Measurements from ENCODE around the gene PCDHAC1.

The PCDHAC1 gene

DNA sequence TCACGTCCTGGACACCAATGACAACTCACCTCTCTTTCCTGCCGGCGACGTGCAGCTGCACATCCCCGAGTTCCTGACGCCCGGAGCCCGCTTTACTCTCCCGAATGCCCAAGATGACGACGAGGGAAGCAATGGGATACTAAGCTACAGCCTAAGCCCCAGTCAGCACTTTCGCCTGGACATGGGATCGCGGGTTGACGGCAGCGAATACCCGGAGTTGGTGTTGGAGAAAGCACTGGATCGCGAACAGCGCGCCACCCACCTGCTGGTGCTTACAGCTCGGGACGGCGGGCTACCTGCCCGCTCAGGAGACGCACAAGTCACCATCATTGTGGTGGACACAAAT, 1.1 kb downstream of the PCDHAC1 start:
- Histone ChIP-seq H3K36me3 (ENCODE audit: control insufficient read depth, insufficient read depth, low read length) (no peaks in the 10 kb centered on the region), H3K4me3 (replicated peaks; ENCODE audit: low read depth, low read length) (no peak overlapping the region), H3K27me3 (replicated peaks; ENCODE audit: control insufficient read depth, insufficient read depth, low read length) (no peaks in the 10 kb centered on the region)
- TF ChIP-seq, protein P1, sequence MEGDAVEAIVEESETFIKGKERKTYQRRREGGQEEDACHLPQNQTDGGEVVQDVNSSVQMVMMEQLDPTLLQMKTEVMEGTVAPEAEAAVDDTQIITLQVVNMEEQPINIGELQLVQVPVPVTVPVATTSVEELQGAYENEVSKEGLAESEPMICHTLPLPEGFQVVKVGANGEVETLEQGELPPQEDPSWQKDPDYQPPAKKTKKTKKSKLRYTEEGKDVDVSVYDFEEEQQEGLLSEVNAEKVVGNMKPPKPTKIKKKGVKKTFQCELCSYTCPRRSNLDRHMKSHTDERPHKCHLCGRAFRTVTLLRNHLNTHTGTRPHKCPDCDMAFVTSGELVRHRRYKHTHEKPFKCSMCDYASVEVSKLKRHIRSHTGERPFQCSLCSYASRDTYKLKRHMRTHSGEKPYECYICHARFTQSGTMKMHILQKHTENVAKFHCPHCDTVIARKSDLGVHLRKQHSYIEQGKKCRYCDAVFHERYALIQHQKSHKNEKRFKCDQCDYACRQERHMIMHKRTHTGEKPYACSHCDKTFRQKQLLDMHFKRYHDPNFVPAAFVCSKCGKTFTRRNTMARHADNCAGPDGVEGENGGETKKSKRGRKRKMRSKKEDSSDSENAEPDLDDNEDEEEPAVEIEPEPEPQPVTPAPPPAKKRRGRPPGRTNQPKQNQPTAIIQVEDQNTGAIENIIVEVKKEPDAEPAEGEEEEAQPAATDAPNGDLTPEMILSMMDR (IDR thresholded peaks at IDR 0.05; ENCODE audit: insufficient read depth, low read length, poor library complexity, severe bottlenecking), result no peak
- no peak for DNase-seq (ENCODE audit: extremely low read depth, insufficient read length)

DNA sequence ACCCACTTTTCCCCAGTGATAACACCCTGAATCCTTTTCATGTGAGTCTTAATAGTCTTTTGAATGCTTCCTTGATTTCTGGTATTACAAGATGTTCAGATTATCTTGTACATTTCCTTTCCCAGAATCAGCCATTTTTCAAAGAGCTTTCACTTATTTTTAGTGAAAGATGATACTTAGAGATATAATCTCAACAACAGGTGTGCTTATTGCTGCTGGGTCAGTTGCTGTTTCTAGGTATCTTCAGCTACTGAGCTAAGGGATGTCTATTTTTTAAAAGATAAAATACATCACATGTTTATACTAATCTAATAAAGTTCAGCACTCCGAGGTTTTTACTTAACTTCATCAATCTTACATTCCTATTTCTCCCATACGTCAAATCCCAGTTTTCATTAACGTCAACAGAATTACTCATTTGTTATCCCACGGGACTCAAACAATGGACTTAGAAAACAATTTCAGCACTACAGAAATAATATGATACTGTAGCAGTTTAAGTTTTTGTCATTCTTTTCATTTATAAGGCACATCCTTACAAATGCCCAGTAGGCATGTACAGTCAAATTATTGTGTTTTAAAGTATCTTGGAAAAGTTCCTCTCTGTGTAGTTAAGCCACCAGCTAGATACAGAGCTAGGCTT, 9.0 kb downstream of the PCDHAC1 start:
- TF ChIP-seq, protein P1 (IDR thresholded peaks at IDR 0.05; ENCODE audit: insufficient read depth, low read length, poor library complexity, severe bottlenecking), result no peak
- Histone ChIP-seq H3K4me3 (replicated peaks; ENCODE audit: low read depth, low read length) (no peak overlapping the region), H3K36me3 (ENCODE audit: control insufficient read depth, insufficient read depth, low read length) (no peaks in the 10 kb centered on the region), H3K27me3 (replicated peaks; ENCODE audit: control insufficient read depth, insufficient read depth, low read length) (no peaks in the 10 kb centered on the region)
- no peak for DNase-seq (ENCODE audit: extremely low read depth, insufficient read length)

DNA sequence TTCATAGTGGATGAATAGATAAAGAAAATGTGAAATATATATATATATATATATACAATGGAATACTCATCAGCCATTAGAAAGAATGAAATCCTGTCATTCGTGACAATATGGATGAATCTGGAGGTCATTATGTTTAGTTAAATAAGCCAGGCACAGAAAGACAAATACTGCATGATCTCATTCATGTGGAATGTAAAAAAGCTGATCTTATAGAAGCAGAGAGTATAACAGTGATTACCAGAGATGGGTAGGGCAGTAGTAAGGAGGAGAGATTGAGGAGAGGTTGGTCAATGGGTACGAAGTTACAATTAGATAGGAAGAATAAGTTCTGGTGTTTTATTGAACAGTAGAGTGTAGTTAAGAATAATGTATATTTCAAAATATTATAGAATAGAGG, 20.5 kb downstream of the PCDHAC1 start:
- TF ChIP-seq, protein P1 (IDR thresholded peaks at IDR 0.05; ENCODE audit: insufficient read depth, low read length, poor library complexity, severe bottlenecking), result no peak
- H3K4me3 ChIP-seq (replicated peaks; ENCODE audit: low read depth, low read length), result no peak overlapping the region
- no peak for DNase-seq (ENCODE audit: extremely low read depth, insufficient read length)
- no peaks in the 10 kb centered on the region for H3K27me3 ChIP-seq (replicated peaks; ENCODE audit: control insufficient read depth, insufficient read depth, low read length)
- H3K36me3 ChIP-seq (ENCODE audit: control insufficient read depth, insufficient read depth, low read length), result no peaks in the 10 kb centered on the region

DNA sequence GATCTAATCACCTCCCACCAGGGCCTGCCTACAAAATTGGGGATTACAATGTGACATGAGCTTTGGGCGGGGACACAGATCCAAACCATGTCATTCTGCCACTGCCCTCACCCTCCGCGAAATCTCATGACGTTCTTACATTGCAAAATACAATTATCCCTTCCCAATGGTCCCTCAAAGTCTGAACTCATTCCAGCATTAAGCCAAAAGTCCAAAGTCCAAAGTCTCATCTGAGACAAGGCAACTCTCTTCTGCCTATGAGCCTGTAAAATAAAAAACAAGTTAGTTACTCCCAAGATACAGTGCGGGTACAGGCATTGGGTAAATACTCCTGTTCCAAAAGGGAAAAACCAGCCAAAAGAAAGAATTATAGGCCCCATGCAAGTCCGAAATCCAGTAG, 25.5 kb downstream of the PCDHAC1 start:
- H3K27me3 ChIP-seq (replicated peaks; ENCODE audit: control insufficient read depth, insufficient read depth, low read length), result no peaks in the 10 kb centered on the region
- no peak for DNase-seq (ENCODE audit: extremely low read depth, insufficient read length)
- no peak overlapping the region for H3K4me3 ChIP-seq (replicated peaks; ENCODE audit: low read depth, low read length)
- TF ChIP-seq, protein P1 (IDR thresholded peaks at IDR 0.05; ENCODE audit: insufficient read depth, low read length, poor library complexity, severe bottlenecking), result no peak
- no peaks in the 10 kb centered on the region for H3K36me3 ChIP-seq (ENCODE audit: control insufficient read depth, insufficient read depth, low read length)

DNA sequence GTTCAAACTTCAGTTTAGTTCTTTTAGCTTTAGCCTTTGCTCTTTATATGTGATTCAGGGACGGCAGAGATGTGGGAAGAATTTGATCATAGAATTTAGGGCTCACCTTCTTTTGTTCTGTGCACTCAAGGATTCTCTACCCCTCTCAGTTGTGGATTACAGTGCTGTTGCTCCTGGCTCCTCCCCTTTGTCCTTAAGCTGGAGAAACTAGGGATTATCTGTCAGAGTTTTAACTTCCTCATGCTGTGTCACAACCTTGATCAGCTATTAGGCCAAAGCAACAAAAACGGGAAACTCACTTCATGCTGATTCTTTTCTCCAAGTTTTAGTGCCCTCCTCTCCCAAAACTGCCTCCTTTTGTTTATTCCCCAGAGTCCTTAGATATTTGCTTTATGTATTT, 27.1 kb downstream of the PCDHAC1 start:
- H3K36me3 ChIP-seq (ENCODE audit: control insufficient read depth, insufficient read depth, low read length), result no peaks in the 10 kb centered on the region
- TF ChIP-seq, protein P1 (IDR thresholded peaks at IDR 0.05; ENCODE audit: insufficient read depth, low read length, poor library complexity, severe bottlenecking), result no peak
- no peak for DNase-seq (ENCODE audit: extremely low read depth, insufficient read length)
- no peaks in the 10 kb centered on the region for H3K27me3 ChIP-seq (replicated peaks; ENCODE audit: control insufficient read depth, insufficient read depth, low read length)
- H3K4me3 ChIP-seq (replicated peaks; ENCODE audit: low read depth, low read length), result no peak overlapping the region

DNA sequence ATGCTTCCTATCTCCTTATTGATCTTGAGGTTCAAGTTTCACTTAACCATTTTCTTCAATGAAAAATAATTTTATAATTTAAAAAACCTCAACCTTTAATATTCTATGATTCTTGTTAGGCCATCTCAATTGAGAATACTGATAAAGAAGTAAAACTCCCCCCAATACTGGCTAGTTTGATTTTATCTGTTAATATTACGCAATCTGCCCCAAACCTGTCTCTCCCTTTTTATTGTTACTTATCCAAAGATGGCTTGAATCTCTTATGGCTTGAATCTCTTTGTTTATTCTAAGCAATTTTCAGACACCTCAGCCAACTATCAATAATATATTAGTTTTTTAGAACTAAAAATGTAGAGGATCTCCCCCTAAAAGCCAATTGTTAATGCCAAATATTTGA, 36.1 kb downstream of the PCDHAC1 start:
- TF ChIP-seq, protein P1 (IDR thresholded peaks at IDR 0.05; ENCODE audit: insufficient read depth, low read length, poor library complexity, severe bottlenecking), result no peak
- Histone ChIP-seq H3K27me3 (replicated peaks; ENCODE audit: control insufficient read depth, insufficient read depth, low read length) (no peaks in the 10 kb centered on the region), H3K36me3 (ENCODE audit: control insufficient read depth, insufficient read depth, low read length) (no peaks in the 10 kb centered on the region), H3K4me3 (replicated peaks; ENCODE audit: low read depth, low read length) (no peak overlapping the region)
- DNase-seq (ENCODE audit: extremely low read depth, insufficient read length), result no peak
